ENCODE results near the gene RAB24. TPM values are rescaled to one million over a fixed set of nuclear protein-coding genes. Genes with fewer than 3 reads are reported as not detected.
"Not testable (repeated sequence)": the region's sequence is repeated elsewhere in the genome, so short reads cannot be mapped to it uniquely, and the experiment has no call there.

RAB24 gene
- total RNA-seq, 1 experiment from 2014 or later, result 11.4 TPM

DNA sequence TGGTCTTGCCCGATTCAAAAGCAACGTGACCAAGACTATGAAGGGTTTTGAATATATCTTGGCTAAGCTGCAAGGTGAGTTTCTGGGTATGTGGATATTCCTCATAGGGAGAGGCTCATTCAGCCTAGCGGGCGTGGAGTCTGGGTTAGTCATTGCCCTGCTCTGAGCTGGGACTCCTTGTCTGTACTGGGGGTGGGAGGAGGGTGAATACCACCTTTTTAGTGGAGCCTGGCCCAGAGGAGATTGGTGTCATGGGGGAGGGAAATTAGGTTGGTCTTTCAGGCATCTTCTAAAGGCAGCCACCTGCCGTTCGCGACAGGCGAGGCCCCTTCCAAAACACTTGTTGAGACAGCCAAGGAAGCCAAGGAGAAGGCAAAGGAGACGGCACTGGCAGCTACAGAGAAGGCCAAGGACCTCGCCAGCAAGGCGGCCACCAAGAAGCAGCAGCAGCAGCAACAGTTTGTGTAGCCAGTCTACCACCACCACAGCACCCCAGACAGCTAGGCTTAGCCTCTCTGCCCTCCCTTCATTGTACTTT is 2.7 kb upstream of the RAB24 start:
- H3K4me2 ChIP-seq (ENCODE audit: low read depth, low read length, poor library complexity, severe bottlenecking); H3K9me2 ChIP-seq (replicated peaks; ENCODE audit: insufficient read depth, low read length); H3K27ac ChIP-seq (ENCODE audit: low read length); H3K36me3 ChIP-seq (ENCODE audit: insufficient read depth, low read length); H3K27me3 ChIP-seq (ENCODE audit: low read length); H3K9ac ChIP-seq (ENCODE audit: low read length); H3K4me3 ChIP-seq (ENCODE audit: low read length); H2AFZ ChIP-seq (ENCODE audit: low read length); H3K9me3 ChIP-seq (ENCODE audit: low read length); DNase-seq: not testable (repeated sequence)
- Histone ChIP-seq H3K4me1 (ENCODE audit: low read length) (peaks cover 46% of the 10 kb centered on the region), H3K79me2 (ENCODE audit: low read length) (peaks cover 30% of the 10 kb centered on the region), H4K20me1 (ENCODE audit: insufficient read depth, low read depth, low read length) (peaks cover 22% of the 10 kb centered on the region)

DNA sequence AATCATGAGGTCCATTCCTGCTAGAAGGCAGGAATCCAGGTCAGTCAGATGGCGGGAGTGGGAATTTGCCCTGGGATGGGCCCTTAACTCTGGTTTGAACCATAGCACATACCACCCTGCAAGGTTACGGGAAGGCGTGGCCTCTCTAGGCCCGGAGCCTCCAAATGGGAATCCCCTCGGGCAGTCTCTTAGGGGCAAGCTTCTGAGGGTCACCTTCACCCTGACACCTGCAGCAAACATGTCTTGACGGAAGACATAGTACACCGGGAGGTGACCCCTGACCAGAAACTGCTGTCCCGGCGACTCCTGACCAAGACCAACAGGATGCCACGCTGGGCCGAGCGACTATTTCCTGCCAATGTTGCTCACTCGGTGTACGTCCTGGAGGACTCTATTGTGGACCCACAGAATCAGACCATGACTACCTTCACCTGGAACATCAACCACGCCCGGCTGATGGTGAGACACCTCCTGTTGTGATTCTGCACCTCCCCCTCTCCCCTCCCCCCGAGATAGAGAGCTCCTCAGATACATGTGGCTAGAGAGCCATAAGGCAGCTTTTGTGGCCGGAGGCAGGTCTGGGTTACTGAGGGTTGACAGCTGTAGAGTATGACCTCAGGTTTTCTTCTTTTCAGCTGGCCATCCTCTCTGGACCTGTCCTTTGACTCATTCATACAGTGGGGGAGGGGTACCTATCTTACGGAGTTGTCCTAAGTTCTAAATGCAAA is 1.0 kb upstream of the RAB24 start:
- peaks cover 30% of the 10 kb centered on the region for H3K79me2 ChIP-seq (ENCODE audit: low read length)
- H3K9me2 ChIP-seq (replicated peaks; ENCODE audit: insufficient read depth, low read length), result no peaks in the 10 kb centered on the region
- no peaks in the 10 kb centered on the region for H3K27me3 ChIP-seq (ENCODE audit: low read length)
- peak overlapping the region; percentile 18; the same call in 1 of the 2 replicates for H3K27ac ChIP-seq (ENCODE audit: low read length)
- H3K9me3 ChIP-seq (ENCODE audit: low read length), result no peaks in the 10 kb centered on the region
- H3K4me2 ChIP-seq (ENCODE audit: low read depth, low read length, poor library complexity, severe bottlenecking), result peak overlapping the region; percentile 97
- DNase-seq, result peak; percentile 56
- H3K9ac ChIP-seq (ENCODE audit: low read length), result peak overlapping the region; percentile 83
- H4K20me1 ChIP-seq (ENCODE audit: insufficient read depth, low read depth, low read length), result peaks cover 12% of the 10 kb centered on the region
- H2AFZ ChIP-seq (ENCODE audit: low read length), result no peak overlapping the region
- H3K4me3 ChIP-seq (ENCODE audit: low read length), result peak overlapping the region; percentile 86
- peaks cover 45% of the 10 kb centered on the region for H3K4me1 ChIP-seq (ENCODE audit: low read length)
- H3K36me3 ChIP-seq (ENCODE audit: insufficient read depth, low read length), result peaks cover 13% of the 10 kb centered on the region; the same call in 1 of the 2 replicates

DNA sequence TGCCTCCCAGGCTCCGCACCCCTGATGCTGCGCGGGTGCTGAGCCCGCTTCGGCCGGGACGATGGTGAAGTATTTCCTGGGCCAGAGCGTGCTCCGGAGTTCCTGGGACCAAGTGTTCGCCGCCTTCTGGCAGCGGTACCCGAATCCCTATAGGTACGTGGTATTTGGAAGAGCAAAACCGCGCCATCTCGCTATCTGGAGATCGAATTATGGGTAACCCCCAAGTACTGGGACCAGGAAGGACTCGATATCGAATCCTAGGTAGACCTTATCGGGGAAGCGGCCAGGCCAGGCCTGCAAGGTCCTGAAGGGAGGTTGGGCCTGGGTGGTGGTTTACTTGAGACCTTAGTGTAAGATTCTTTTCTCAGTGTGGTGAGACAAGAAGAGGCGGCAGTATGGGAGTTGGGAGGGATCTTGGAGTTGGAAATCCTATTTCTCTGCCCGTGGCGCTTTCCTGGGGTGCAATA is 439 bp upstream of the RAB24 start:
- Histone ChIP-seq H3K9me3 (ENCODE audit: low read length) (no peaks in the 10 kb centered on the region), H4K20me1 (ENCODE audit: insufficient read depth, low read depth, low read length) (peaks cover 16% of the 10 kb centered on the region), H3K27ac (ENCODE audit: low read length) (peak overlapping the region; percentile 18; the same call in 1 of the 2 replicates), H3K9me2 (replicated peaks; ENCODE audit: insufficient read depth, low read length) (no peaks in the 10 kb centered on the region), H3K4me2 (ENCODE audit: low read depth, low read length, poor library complexity, severe bottlenecking) (peak overlapping the region; percentile 97), H3K4me3 (ENCODE audit: low read length) (peak overlapping the region; percentile 86), H3K36me3 (ENCODE audit: insufficient read depth, low read length) (peaks cover 13% of the 10 kb centered on the region; the same call in 1 of the 2 replicates), H2AFZ (ENCODE audit: low read length) (no peak overlapping the region), H3K9ac (ENCODE audit: low read length) (peak overlapping the region; percentile 83), H3K27me3 (ENCODE audit: low read length) (no peaks in the 10 kb centered on the region), H3K4me1 (ENCODE audit: low read length) (peaks cover 50% of the 10 kb centered on the region), H3K79me2 (ENCODE audit: low read length) (peaks cover 30% of the 10 kb centered on the region)
- no peak for DNase-seq

DNA sequence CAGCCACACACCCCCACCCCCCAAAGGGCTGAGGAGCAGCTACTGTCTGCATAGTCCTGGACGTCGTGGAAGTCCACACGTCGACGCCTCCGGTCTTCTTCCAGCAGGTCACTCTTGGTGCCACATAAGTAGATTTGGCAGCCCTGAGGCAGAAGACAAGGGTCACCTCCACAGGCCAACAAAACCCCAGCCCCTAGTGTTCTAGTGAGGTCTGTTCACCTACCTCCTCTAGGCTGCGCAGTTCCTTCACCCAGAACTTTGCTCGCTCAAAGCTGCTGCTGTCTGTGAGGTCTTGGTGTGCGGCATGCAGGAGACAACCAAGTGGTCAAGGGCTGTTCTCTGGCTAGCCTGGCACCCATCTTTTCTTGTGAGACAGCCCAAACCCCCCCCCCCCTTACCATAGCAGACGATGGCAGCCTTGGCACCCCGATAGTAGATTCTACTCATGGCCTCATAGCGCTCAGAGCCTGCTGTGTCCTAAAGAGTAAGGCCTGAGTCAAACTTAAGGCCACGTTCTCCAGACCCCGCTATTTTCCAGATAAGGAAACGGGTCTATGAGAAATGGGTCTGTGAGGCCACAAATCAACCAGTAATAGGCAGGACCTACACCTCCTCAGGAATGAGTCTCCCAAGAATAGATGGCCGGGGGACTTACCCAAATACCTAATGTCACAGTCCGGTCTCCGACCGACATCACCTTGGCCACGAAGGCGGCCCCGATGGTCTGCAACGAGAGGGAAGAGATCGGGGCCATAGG is 987 bp downstream of the RAB24 start:
- H3K79me2 ChIP-seq (ENCODE audit: low read length), result peaks cover 36% of the 10 kb centered on the region
- peaks cover 64% of the 10 kb centered on the region for H3K4me1 ChIP-seq (ENCODE audit: low read length)
- peak overlapping the region; percentile 86 for H3K4me3 ChIP-seq (ENCODE audit: low read length)
- H3K27me3 ChIP-seq (ENCODE audit: low read length), result no peaks in the 10 kb centered on the region
- H3K9me2 ChIP-seq (replicated peaks; ENCODE audit: insufficient read depth, low read length), result no peaks in the 10 kb centered on the region
- H4K20me1 ChIP-seq (ENCODE audit: insufficient read depth, low read depth, low read length), result peaks cover 26% of the 10 kb centered on the region
- H3K27ac ChIP-seq (ENCODE audit: low read length), result no peak overlapping the region; the same call in 1 of the 2 replicates
- no peak overlapping the region for H2AFZ ChIP-seq (ENCODE audit: low read length)
- peak overlapping the region; percentile 83 for H3K9ac ChIP-seq (ENCODE audit: low read length)
- peaks cover 19% of the 10 kb centered on the region; the same call in 1 of the 2 replicates for H3K36me3 ChIP-seq (ENCODE audit: insufficient read depth, low read length)
- H3K4me2 ChIP-seq (ENCODE audit: low read depth, low read length, poor library complexity, severe bottlenecking), result peak overlapping the region; percentile 97
- no peaks in the 10 kb centered on the region for H3K9me3 ChIP-seq (ENCODE audit: low read length)
- peak; percentile 53 for DNase-seq

- peak overlapping the region; percentile 1; the same call in 1 of the 2 replicates for H3K27ac ChIP-seq (ENCODE audit: low read length)
- peaks cover 19% of the 10 kb centered on the region; the same call in 1 of the 2 replicates for H3K36me3 ChIP-seq (ENCODE audit: insufficient read depth, low read length)
- H4K20me1 ChIP-seq (ENCODE audit: insufficient read depth, low read depth, low read length), result peaks cover 26% of the 10 kb centered on the region
- no peaks in the 10 kb centered on the region for H3K27me3 ChIP-seq (ENCODE audit: low read length)
- no peak for DNase-seq
- H3K79me2 ChIP-seq (ENCODE audit: low read length), result peaks cover 36% of the 10 kb centered on the region
- H2AFZ ChIP-seq (ENCODE audit: low read length), result no peak overlapping the region
- peak overlapping the region; percentile 83; the same call in 1 of the 2 replicates for H3K9ac ChIP-seq (ENCODE audit: low read length)
- H3K9me2 ChIP-seq (replicated peaks; ENCODE audit: insufficient read depth, low read length), result no peaks in the 10 kb centered on the region
- H3K4me2 ChIP-seq (ENCODE audit: low read depth, low read length, poor library complexity, severe bottlenecking), result peak overlapping the region; percentile 97
- H3K4me1 ChIP-seq (ENCODE audit: low read length), result peaks cover 73% of the 10 kb centered on the region
- no peaks in the 10 kb centered on the region for H3K9me3 ChIP-seq (ENCODE audit: low read length)
- peak overlapping the region; percentile 86; the same call in 1 of the 2 replicates for H3K4me3 ChIP-seq (ENCODE audit: low read length)
Measured at GRCh38 chr5:177301503-177302165, 1.9 kb downstream of the RAB24 start.

DNA sequence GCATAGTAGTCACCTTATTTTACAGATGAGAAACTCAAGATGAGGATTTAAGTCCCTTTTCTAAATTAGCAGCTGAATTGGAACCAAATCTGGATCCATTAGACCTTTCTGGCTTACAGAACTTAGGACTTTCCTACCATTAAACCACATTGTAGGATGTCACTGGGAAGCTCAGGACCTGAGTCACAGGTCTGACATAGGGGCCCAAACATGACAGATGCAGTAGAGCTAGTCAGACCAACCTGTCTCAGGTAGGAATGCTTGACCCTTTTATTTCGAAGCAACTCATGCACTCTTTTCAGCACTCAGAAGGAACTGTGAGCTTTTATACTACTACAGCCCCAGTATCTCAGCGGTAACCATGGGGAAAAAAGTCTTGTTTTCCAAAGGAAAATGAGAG is 2.6 kb downstream of the RAB24 start:
- Histone ChIP-seq H3K79me2 (ENCODE audit: low read length) (peaks cover 36% of the 10 kb centered on the region), H3K4me2 (ENCODE audit: low read depth, low read length, poor library complexity, severe bottlenecking) (no peak overlapping the region), H3K9me3 (ENCODE audit: low read length) (no peaks in the 10 kb centered on the region), H3K4me3 (ENCODE audit: low read length) (no peak overlapping the region), H3K27me3 (ENCODE audit: low read length) (no peaks in the 10 kb centered on the region), H3K27ac (ENCODE audit: low read length) (peak overlapping the region; percentile 57), H3K36me3 (ENCODE audit: insufficient read depth, low read length) (peaks cover 19% of the 10 kb centered on the region; the same call in 1 of the 2 replicates), H4K20me1 (ENCODE audit: insufficient read depth, low read depth, low read length) (peaks cover 26% of the 10 kb centered on the region), H3K9ac (ENCODE audit: low read length) (no peak overlapping the region), H3K4me1 (ENCODE audit: low read length) (peaks cover 80% of the 10 kb centered on the region), H3K9me2 (replicated peaks; ENCODE audit: insufficient read depth, low read length) (no peaks in the 10 kb centered on the region), H2AFZ (ENCODE audit: low read length) (no peak overlapping the region)
- DNase-seq, result no peak

GRCh38 chr5:177300236-177300880 is 3.2 kb downstream of the RAB24 start:
- H3K4me2 ChIP-seq (ENCODE audit: low read depth, low read length, poor library complexity, severe bottlenecking), result peak overlapping the region; percentile 24
- no peaks in the 10 kb centered on the region for H3K9me2 ChIP-seq (replicated peaks; ENCODE audit: insufficient read depth, low read length)
- H3K27me3 ChIP-seq (ENCODE audit: low read length), result no peaks in the 10 kb centered on the region
- peaks cover 21% of the 10 kb centered on the region for H4K20me1 ChIP-seq (ENCODE audit: insufficient read depth, low read depth, low read length)
- peak overlapping the region; percentile 57 for H3K27ac ChIP-seq (ENCODE audit: low read length)
- H3K36me3 ChIP-seq (ENCODE audit: insufficient read depth, low read length), result peaks cover 18% of the 10 kb centered on the region; the same call in 1 of the 2 replicates
- peaks cover 31% of the 10 kb centered on the region for H3K79me2 ChIP-seq (ENCODE audit: low read length)
- no peak overlapping the region; the same call in 1 of the 2 replicates for H3K9ac ChIP-seq (ENCODE audit: low read length)
- peaks cover 82% of the 10 kb centered on the region for H3K4me1 ChIP-seq (ENCODE audit: low read length)
- DNase-seq, result peak; percentile 71
- H3K9me3 ChIP-seq (ENCODE audit: low read length), result no peaks in the 10 kb centered on the region
- no peak overlapping the region for H2AFZ ChIP-seq (ENCODE audit: low read length)
- no peak overlapping the region for H3K4me3 ChIP-seq (ENCODE audit: low read length)

Data from Karpas-422 (cell line).